K562 (cell line): ENCODE measurements around the gene PUDP. TPM values are rescaled to one million over a fixed set of nuclear protein-coding genes. Genes with fewer than 3 reads are reported as not detected.

Source experiments
- ATAC-seq: fragments of 200-7000 bp; cut with Tn5 transposase; 3 replicates; pipeline ENCODE4 v1.9.1; 2020; ENCODE audit warnings: moderate library complexity
- BruUV-seq: library from RNA; stranded (reverse); fragments of 400-500 nt; replicated peaks from 2 replicates; lab custom pipeline; 2021; lab: Mats Ljungman, UMichigan
- CTCF ChIA-PET: fragments of 300-600 bp; formaldehyde crosslinking; extraction: SDS; loops from one replicate; lab custom pipeline; 2021; ENCODE audit warnings: low intra/inter-chr PET ratio; lab: Yijun Ruan, JAX
- POLR2A ChIA-PET: fragments of 300-600, 350-650 bp; sonication (Branson Sonifier 250); formaldehyde crosslinking; extraction: SDS; loops from one replicate; lab custom pipeline; 2021; ENCODE audit warnings: antibody characterized with exemption, inconsistent platforms; lab: Yijun Ruan, JAX
- DNase-seq, 4 experiments: peaks; one replicate each; pipeline versions ENCODE4 v3.0.0 to v3.0.0-alpha.2; 2011 to 2018; ENCODE audit warnings: low spot score in 3 of 4, mixed read lengths in 3 of 4; ENCODE audit errors: extremely low read depth in 1 of 4
- FAIRE-seq: peaks from 2 replicates; lab custom pipeline; 2011; peaks lifted over from hg19 to GRCh38; lab: Jason Lieb, UNC
- H2AFZ ChIP-seq: 2 replicates; pipeline ENCODE4 v1.6.0; 2011; ENCODE audit warnings: low read depth, low read length, control low read depth, inconsistent platforms
- H3K27ac ChIP-seq: fragments of 200-600 bp; 3 replicates; pipeline ENCODE4 v1.8.0; 2011; ENCODE audit warnings: low read depth, mild to moderate bottlenecking, control low read depth, inconsistent platforms, low read length, moderate library complexity, mixed read lengths; ENCODE audit errors: extremely low read depth
- H3K27me3 ChIP-seq, 2 experiments: fragments of 300-600 bp in 1 of 2; 2 replicates in 1 of 2; 3 replicates in 1 of 2; pipeline versions ENCODE4 v1.6.0 to v1.8.0; 2011; ENCODE audit warnings: inconsistent platforms in 2 of 2, low read length in 2 of 2, mild to moderate bottlenecking in 1 of 2, mixed read lengths in 1 of 2, moderate library complexity in 1 of 2; ENCODE audit not compliant: control insufficient read depth in 2 of 2, insufficient read depth in 2 of 2
- H3K36me3 ChIP-seq: fragments of 300-600 bp; 3 replicates; pipeline ENCODE4 v1.8.0; 2011; ENCODE audit warnings: mild to moderate bottlenecking, low read length, inconsistent platforms; ENCODE audit not compliant: control insufficient read depth, insufficient read depth
- H3K4me1 ChIP-seq, 2 experiments: fragments of 200-600 bp in 1 of 2; replicated peaks in 1 of 2; 2 replicates in 1 of 2; 3 replicates in 1 of 2; pipeline versions ENCODE4 v1.5.1 to v1.8.0; 2011; ENCODE audit warnings: inconsistent platforms in 2 of 2, low read length in 2 of 2, mild to moderate bottlenecking in 1 of 2, mixed read lengths in 1 of 2, moderate library complexity in 1 of 2; ENCODE audit not compliant: control insufficient read depth in 2 of 2, insufficient read depth in 2 of 2
- H3K4me2 ChIP-seq: 2 replicates; pipeline ENCODE4 v1.6.1; 2011; ENCODE audit warnings: low read length, control low read depth, inconsistent platforms, mixed read lengths; ENCODE audit not compliant: insufficient read depth
- H3K4me3 ChIP-seq: fragments of 200-600 bp; sonication (generic), shearing (Covaris generic); 2 replicates; pipeline ENCODE4 v1.5.1; 2016; ENCODE audit warnings: control low read depth, inconsistent platforms
- H3K79me2 ChIP-seq: fragments of 200-600 bp; 3 replicates; pipeline ENCODE4 v1.8.0; 2011; ENCODE audit warnings: low read length, inconsistent platforms; ENCODE audit not compliant: control insufficient read depth, insufficient read depth
- H3K9ac ChIP-seq, 2 experiments: 2 replicates each; pipeline versions ENCODE4 v1.6.0 to v1.6.1; 2011; ENCODE audit warnings: low read depth in 2 of 2, low read length in 2 of 2, control low read depth in 1 of 2, inconsistent platforms in 1 of 2, mild to moderate bottlenecking in 1 of 2, mixed read lengths in 1 of 2; ENCODE audit not compliant: insufficient read depth in 1 of 2
- H3K9me1 ChIP-seq: one replicate; pipeline ENCODE4 v1.6.0; 2011; ENCODE audit warnings: inconsistent platforms, mild to moderate bottlenecking, low read length, moderate library complexity; ENCODE audit not compliant: control insufficient read depth, insufficient read depth
- H3K9me3 ChIP-seq: replicated peaks from 2 replicates; pipeline ENCODE4 v1.5.1; 2011; ENCODE audit warnings: low read depth, low read length, inconsistent platforms; ENCODE audit not compliant: control insufficient read depth, insufficient read depth
- H4K20me1 ChIP-seq: replicated peaks from 2 replicates; pipeline ENCODE4 v1.6.1; 2011; ENCODE audit warnings: low read length, inconsistent platforms, mixed read lengths; ENCODE audit not compliant: control insufficient read depth, insufficient read depth
- KLF1 ChIP-seq: fragments of 450-650 bp; IDR thresholded peaks from 2 replicates; pipeline ENCODE4 v1.6.1; 2016; ENCODE audit warnings: missing genetic modification characterization, missing compliant biosample characterization
- MECOM ChIP-seq: fragments of 250-450 bp; sonication (Bioruptor Pico); IDR thresholded peaks from 2 replicates; pipeline ENCODE4 v1.8.0; 2022; ENCODE audit warnings: inconsistent platforms
- NFYB ChIP-seq: IDR thresholded peaks from 2 replicates; pipeline ENCODE4 v1.6.1; 2011; ENCODE audit warnings: mild to moderate bottlenecking, moderate library complexity; ENCODE audit not compliant: insufficient read length; ENCODE audit errors: extremely low read depth
- NONO ChIP-seq, 2 experiments: fragments of 200-400 bp in 1 of 2; fragments of 450-650 bp in 1 of 2; formaldehyde crosslinking in 1 of 2; IDR thresholded peaks; 2 replicates each; pipeline ENCODE4 v1.6.1; 2017; ENCODE audit warnings: low read depth in 2 of 2, mild to moderate bottlenecking in 2 of 2, moderate library complexity in 2 of 2, low read length in 1 of 2
- POLR2AphosphoS2 ChIP-seq: IDR thresholded peaks from 2 replicates; pipeline ENCODE4 v1.6.1; 2012; ENCODE audit warnings: low read length, improper control_type of control experiment
- RAD21 ChIP-seq, 2 experiments: fragments of 250-450 bp in 1 of 2; fragments of 450-650 bp in 1 of 2; sonication (Bioruptor Pico) in 1 of 2; formaldehyde crosslinking in 1 of 2; IDR thresholded peaks in 1 of 2; conservative IDR thresholded peaks in 1 of 2; 2 replicates each; pipeline versions ENCODE4 v1.4.0 to v1.8.0; 2020 to 2022; ENCODE audit warnings: mild to moderate bottlenecking in 2 of 2, moderate library complexity in 1 of 2
- SUPT5H ChIP-seq: fragments of 450-650 bp; IDR thresholded peaks from 2 replicates; pipeline ENCODE4 v1.6.1; 2016
- YY1 ChIP-seq, 3 experiments: IDR thresholded peaks; 2 replicates each; pipeline ENCODE4 v1.6.1; 2011; ENCODE audit warnings: low read length in 2 of 3, mild to moderate bottlenecking in 2 of 3, moderate library complexity in 2 of 3, borderline replicate concordance in 1 of 3, control low read depth in 1 of 3, low read depth in 1 of 3; ENCODE audit not compliant: insufficient read depth in 3 of 3, insufficient replicate concordance in 2 of 3, control insufficient read depth in 1 of 3, insufficient read length in 1 of 3; ENCODE audit errors: extremely low read depth in 1 of 3
- ZNF668 ChIP-seq: fragments of 250-450 bp; sonication (Bioruptor Pico); IDR thresholded peaks from 2 replicates; pipeline ENCODE4 v1.8.0; 2022; ENCODE audit warnings: mild to moderate bottlenecking, inconsistent platforms
- ZNF717 ChIP-seq: fragments of 250-450 bp; sonication (Bioruptor Pico); IDR thresholded peaks from 2 replicates; pipeline ENCODE4 v1.5.0; 2021
- WGBS: fragments of 100-300 bp; shearing (Covaris generic); methylation state at CpG from one replicate; pipeline ENCODE4 v1.1.6; 2016; ENCODE audit warnings: low coverage, mixed read lengths; ENCODE audit not compliant: insufficient coverage; ENCODE audit errors: missing lambda C conversion rate; 5-methylcytosine and 5-hydroxymethylcytosine counted together
- in situ Hi-C: fragments of 300-500 bp; cut with MboI; formaldehyde crosslinking; loops from 4 replicates; pipeline ENCODE4 v1.15.0; 2018; ENCODE audit warnings: inconsistent platforms, mixed read lengths
- intact Hi-C: fragments of 100-400 bp; cut with micrococcal nuclease; formaldehyde crosslinking; loops from 2 replicates; pipeline ENCODE4 v1.14.2; 2022
- polyA plus RNA-seq, 8 experiments: library from polyadenylated mRNA; depleted of rRNA in 4 of 8; stranded (reverse) in 5 of 8; unstranded in 3 of 8; fragments of >200 nt; fragmentation: Nextera tagmentation in 2 of 8; fragmentation: Illumina TruSeq in 1 of 8; extraction: Ambion mirVana in 2 of 8; extraction: Trizol in 1 of 8; gene quantifications; 2 replicates each; pipeline versions ENCODE4 v1.2.1 to v1.2.3, GENCODE V29; 2011 to 2014; ENCODE audit warnings: inconsistent platforms in 1 of 8, missing spikeins in 1 of 8
- total RNA-seq, 7 experiments: library from RNA; depleted of rRNA in 6 of 7; stranded (reverse); fragments of >200 nt in 6 of 7; fragmentation: Illumina TruSeq in 2 of 7; extraction: Trizol in 2 of 7; gene quantifications; 2 replicates each; pipeline versions ENCODE4 v1.2.1 to v1.2.3, GENCODE V29; 2011 to 2021; ENCODE audit warnings: low replicate concordance in 1 of 7
- TF ChIP-seq, protein P1 (sequence below): fragments of 450-650 bp; IDR thresholded peaks from 2 replicates; pipeline ENCODE4 v1.6.1; 2018; ENCODE audit warnings: mild to moderate bottlenecking, low read depth; ENCODE audit not compliant: partially characterized antibody
- TF ChIP-seq, protein P2 (sequence below): fragments of 250-450 bp; sonication (Bioruptor Pico); IDR thresholded peaks from 2 replicates; pipeline ENCODE4 v1.4.0; 2020; ENCODE audit warnings: mild to moderate bottlenecking, moderate library complexity, borderline replicate concordance
- TF ChIP-seq, protein P3 (sequence below): fragments of 150-350 bp; conservative IDR thresholded peaks from 2 replicates; pipeline ENCODE4 v1.6.1; 2014; ENCODE audit warnings: low read length

Gene PUDP
- total and polyA plus RNA-seq, 9 of the 15 experiments (the other 6 are each of a cell fraction or from before 2014, with no cell fraction given): 13.6 to 63.0 (median 29.2) TPM

DNA sequence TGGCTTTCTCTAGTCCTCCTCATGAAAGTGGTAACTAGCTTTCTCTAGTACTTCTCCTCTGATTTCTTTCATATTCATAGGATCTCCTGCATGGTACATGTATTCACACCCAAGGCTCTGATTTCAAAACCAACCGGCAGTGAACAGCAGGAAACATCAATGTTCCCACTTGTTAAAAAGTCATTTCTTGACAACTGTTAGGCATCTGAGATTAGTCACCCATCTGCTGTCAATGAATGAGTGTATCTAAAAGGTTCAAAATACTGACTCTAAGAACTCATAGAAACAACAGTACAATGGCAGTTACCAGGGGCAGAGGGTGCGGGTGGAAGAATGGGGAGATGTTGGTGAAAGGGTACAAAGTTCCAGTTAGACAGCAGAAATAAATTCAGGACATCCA, 31.5 kb upstream of the PUDP start:
- H4K20me1 ChIP-seq: no peaks in the 10 kb centered on the region
- whole genome bisulfite sequencing: 0% methylated on average over 2 of the region's 2 CpGs
- TF ChIP-seq NFYB: no peak
- TF ChIP-seq SUPT5H: no peak
- no peak for TF ChIP-seq POLR2AphosphoS2
- no peak for TF ChIP-seq RAD21 (CRISPR knock-in tag; conservative IDR thresholded peaks at IDR 0.05 in 1 of 2, IDR thresholded peaks at IDR 0.05 in 1 of 2)
- no peak for TF ChIP-seq MECOM (CRISPR knock-in tag)
- TF ChIP-seq, protein P1, sequence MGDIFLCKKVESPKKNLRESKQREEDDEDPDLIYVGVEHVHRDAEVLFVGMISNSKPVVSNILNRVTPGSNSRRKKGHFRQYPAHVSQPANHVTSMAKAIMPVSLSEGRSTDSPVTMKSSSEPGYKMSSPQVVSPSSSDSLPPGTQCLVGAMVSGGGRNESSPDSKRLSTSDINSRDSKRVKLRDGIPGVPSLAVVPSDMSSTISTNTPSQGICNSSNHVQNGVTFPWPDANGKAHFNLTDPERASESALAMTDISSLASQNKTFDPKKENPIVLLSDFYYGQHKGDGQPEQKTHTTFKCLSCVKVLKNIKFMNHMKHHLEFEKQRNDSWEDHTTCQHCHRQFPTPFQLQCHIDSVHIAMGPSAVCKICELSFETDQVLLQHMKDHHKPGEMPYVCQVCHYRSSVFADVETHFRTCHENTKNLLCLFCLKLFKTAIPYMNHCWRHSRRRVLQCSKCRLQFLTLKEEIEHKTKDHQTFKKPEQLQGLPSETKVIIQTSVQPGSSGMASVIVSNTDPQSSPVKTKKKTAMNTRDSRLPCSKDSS: no peak
- TF ChIP-seq, protein P2, sequence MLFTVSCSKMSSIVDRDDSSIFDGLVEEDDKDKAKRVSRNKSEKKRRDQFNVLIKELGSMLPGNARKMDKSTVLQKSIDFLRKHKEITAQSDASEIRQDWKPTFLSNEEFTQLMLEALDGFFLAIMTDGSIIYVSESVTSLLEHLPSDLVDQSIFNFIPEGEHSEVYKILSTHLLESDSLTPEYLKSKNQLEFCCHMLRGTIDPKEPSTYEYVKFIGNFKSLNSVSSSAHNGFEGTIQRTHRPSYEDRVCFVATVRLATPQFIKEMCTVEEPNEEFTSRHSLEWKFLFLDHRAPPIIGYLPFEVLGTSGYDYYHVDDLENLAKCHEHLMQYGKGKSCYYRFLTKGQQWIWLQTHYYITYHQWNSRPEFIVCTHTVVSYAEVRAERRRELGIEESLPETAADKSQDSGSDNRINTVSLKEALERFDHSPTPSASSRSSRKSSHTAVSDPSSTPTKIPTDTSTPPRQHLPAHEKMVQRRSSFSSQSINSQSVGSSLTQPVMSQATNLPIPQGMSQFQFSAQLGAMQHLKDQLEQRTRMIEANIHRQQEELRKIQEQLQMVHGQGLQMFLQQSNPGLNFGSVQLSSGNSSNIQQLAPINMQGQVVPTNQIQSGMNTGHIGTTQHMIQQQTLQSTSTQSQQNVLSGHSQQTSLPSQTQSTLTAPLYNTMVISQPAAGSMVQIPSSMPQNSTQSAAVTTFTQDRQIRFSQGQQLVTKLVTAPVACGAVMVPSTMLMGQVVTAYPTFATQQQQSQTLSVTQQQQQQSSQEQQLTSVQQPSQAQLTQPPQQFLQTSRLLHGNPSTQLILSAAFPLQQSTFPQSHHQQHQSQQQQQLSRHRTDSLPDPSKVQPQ (CRISPR knock-in tag): no peak
- no peak for TF ChIP-seq ZNF668
- TF ChIP-seq KLF1 (tag): no peak
- no peak for TF ChIP-seq YY1 (IDR thresholded peaks at IDR 0.05; ENCODE audit: borderline replicate concordance in 1 of 3, control insufficient read depth in 1 of 3, extremely low read depth in 1 of 3, insufficient read depth in 3 of 3, insufficient read length in 1 of 3, insufficient replicate concordance in 2 of 3, low read depth in 1 of 3, low read length in 2 of 3)
- TF ChIP-seq, protein P3, sequence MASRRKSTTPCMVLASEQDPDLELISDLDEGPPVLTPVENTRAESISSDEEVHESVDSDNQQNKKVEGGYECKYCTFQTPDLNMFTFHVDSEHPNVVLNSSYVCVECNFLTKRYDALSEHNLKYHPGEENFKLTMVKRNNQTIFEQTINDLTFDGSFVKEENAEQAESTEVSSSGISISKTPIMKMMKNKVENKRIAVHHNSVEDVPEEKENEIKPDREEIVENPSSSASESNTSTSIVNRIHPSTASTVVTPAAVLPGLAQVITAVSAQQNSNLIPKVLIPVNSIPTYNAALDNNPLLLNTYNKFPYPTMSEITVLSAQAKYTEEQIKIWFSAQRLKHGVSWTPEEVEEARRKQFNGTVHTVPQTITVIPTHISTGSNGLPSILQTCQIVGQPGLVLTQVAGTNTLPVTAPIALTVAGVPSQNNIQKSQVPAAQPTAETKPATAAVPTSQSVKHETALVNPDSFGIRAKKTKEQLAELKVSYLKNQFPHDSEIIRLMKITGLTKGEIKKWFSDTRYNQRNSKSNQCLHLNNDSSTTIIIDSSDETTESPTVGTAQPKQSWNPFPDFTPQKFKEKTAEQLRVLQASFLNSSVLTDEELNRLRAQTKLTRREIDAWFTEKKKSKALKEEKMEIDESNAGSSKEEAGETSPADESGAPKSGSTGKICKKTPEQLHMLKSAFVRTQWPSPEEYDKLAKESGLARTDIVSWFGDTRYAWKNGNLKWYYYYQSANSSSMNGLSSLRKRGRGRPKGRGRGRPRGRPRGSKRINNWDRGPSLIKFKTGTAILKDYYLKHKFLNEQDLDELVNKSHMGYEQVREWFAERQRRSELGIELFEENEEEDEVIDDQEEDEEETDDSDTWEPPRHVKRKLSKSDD: no peak
- TF ChIP-seq NONO (IDR thresholded peaks at IDR 0.05; ENCODE audit: low read depth in 2 of 2, low read length in 1 of 2): no peak
- TF ChIP-seq ZNF717 (CRISPR knock-in tag): no peak

More for the DNA sequence above, 31.5 kb upstream of the PUDP start:
- ATAC-seq: no peak
- in situ Hi-C loops: no loop called here
- Histone ChIP-seq H3K4me2 (no peak overlapping the region), H3K4me3 (no peak overlapping the region), H3K9ac (no peak overlapping the region), H3K9me1 (no peaks in the 10 kb centered on the region), H3K9me3 (no peaks in the 10 kb centered on the region), H2AFZ (no peak overlapping the region), H3K36me3 (no peaks in the 10 kb centered on the region), H3K27me3 (no peaks in the 10 kb centered on the region), H3K79me2 (no peaks in the 10 kb centered on the region), H3K27ac (no peak overlapping the region), H3K4me1 (no peaks in the 10 kb centered on the region)
- DNase-seq: no peak
- FAIRE-seq: no peak
- ChIA-PET CTCF (no interaction called here), POLR2A (no interaction called here)
- no TSS peak for BruUV-seq
- intact Hi-C loops: no loop called here
